Kasumi-1 (cell line): ENCODE results near the gene GJD4.
A peak's percentile ranks its signal among the peaks of the same experiment; 100 is the strongest.

Experiments
- DNase-seq, 2 experiments: peaks; one replicate each; lab custom pipeline; 2025; lab: John Stamatoyannopoulos, UW

Gene GJD4

DNA sequence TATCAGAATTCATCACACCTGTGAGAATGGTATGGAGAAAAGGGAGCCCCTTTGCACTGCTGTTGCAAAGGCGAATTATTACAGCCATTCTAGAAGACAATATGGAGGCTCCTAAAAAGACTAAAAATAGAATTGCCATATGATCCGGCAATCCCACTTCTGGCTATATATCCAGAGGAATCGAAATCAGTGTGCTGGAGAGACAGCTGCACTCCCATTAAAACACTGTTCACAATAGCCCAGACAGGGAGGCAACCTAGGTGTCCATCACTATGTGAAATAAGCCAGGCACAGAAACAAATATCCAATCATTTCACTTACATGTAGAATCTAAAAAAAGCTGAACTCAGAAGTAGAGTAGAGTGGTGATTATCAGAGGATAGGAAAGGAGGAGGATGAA lies 26.0 kb upstream of the GJD4 start:
- DNase-seq: no peak

DNA sequence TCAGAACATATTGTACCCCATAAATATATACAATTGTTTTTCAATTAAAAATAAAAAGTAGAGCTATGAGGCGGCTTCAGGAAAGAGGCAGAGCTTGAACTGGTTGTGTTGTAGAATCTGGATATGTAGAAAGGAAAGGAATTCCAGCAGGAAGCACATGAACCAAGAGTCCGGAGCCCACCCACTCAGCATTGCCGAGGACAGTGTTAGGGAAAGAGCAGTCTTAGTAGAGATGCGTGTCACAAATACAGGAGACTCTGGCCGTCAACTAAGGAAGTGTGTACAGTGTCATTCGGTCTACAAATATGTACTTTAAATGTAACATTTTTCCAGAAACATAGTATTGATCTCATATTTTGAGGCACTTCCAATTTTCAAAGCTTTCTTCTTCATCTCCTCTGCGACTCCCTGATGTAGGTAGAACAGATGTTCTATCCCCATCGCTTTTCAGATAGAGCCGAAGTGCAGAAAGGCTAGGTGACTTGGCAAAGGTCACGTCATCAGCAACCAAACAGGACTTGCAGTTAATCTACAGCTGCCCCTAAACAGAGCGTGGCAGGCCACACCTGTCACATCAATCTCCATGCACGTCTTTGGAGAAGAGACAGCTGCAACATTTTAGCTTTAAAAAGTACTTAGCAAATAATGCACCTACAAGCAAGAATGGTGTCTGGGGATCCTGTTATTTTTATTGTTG lies 25.3 kb upstream of the GJD4 start:
- no peak for DNase-seq

DNA sequence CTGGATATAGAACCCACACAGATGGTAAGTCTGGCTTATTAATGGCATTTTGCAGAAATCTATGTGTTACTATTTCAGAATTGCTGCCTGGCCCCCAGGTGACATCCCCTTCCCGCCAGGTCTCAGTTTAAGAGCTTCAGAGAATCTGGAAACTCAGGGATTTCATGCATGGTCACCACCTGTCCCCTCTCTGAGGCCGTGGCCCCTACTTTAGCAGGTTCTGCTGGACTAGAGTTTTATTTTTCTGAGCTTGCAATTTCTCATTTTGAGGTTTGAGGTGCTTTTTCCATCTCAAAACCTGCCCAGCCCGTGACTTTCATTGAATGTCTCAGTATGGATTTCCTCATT lies 24.7 kb upstream of the GJD4 start:
- DNase-seq: no peak

DNA sequence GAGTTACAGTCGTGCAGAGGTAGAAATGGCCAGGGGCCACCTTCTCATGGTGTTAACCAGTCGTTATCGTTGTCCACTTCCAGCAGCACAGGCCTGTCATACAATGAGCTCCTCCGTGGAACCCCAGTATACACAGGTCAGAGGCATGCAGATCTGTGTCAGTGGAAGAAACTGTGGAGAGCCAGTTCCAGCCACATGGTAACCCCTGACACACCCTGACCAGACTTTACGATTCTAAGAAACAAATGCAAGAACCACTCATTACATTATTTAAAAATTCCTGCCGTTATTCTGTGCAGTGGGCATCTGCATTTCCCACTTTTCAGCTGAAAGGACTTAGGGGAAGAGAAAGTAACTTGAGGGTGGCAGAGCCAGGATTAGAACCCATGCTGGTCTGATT lies 23.5 kb upstream of the GJD4 start:
- DNase-seq: no peak

DNA sequence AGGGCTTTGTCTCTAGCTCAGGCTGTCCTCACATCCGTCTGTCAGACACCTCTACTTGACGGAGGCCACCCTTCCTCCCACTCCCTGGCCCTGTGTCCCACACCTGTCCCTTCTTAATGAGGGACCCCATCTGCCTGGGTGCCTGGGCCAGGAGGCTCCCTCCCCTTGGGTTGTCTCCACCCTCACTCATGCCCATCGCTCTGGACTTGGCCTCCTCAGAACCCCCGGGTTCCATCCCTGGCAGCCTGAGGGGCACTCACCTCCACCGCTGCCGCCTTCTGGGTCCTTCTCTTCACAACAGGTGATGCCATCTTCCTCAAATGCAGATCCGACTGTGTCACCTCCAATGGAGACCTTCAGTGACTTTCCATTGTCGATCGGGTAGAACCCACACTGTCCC lies 20.2 kb upstream of the GJD4 start:
- no peak for DNase-seq

DNA sequence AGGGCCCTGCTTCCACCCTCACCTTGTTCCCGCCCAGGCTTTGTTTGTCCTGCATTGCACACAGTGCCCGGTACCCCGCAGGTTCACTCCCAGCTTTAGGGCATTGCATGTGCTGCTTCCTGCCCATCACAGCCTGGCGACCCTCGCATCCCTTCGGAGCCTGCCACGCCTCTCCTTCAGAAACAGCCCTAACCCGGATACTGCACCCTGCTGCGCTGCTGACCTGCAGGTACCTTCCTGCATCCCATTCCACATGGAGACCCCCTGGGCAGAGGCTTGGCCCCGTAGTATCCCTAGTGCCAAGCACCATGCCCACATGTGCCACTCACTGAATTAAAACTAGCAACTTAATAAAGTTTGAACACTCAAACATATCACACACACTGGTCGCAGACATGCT lies 19.8 kb upstream of the GJD4 start:
- no peak for DNase-seq

DNA sequence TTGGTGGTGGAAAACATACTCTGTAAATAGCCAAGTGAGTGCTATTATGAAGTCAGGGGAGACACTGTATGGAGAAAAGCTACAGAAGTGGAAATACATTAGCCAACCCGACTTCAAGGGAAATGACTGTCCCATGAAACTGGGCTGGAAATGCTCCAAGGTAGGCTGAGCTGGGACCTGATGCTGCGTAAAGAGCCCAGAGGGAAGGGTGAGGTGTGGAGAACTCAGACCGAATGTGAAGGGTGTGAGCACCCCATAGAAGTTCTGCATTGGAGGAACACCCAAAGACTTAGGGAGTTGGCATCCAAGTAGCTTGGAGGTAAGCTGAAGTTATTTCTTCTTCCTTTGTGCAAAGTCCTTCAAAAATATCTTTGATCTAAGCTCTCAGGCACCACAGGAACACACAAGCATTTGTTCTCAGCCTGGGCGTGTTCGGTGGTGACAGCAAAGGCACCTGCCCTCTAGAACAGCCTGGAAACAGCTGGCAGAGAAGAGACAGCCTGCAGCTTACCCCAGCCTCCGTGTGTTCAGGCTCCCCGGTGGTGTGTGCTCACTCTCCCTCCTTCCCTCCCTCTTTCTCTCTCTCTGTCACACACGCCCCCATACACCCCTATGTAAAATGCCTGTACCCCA lies 19.1 kb upstream of the GJD4 start:
- no peak for DNase-seq

DNA sequence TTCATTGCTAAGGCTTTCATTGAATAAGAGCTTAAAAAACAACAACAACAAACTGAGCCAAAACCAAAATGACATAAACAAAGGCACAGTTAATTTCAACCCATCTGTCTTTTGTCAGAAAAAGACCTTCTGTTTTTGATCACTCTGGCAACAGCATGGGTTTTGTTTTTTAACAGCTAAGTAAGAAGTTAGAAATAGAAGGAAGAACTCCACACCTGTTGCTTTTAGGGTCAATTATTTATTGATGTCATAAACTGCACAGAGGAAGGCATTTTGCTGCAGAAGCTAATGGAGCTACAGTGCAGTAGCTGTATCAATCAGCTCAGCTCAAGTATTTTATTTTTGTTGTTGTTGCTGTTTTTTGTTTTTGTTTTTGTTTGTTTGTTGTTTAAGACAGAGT lies 16.3 kb upstream of the GJD4 start:
- no peak for DNase-seq

DNA sequence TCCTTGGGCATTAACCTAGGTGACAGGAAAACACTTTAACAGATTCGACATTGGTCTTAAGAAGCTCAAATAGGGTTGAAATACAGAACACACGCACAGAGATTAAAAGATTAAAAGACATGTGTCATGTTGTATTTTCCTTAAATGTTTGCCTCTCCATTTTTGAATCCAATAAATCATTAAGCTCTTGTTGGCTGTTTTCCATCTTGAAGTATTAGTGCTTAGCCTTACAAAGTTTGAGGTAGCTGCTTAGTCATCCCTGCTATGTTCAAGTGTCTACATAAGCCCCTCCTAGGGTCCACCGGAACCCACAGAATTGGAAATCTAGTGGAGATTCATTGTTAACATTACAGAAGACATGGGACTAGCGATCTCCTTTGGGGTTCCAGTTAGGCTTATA lies 12.7 kb upstream of the GJD4 start:
- DNase-seq: no peak

DNA sequence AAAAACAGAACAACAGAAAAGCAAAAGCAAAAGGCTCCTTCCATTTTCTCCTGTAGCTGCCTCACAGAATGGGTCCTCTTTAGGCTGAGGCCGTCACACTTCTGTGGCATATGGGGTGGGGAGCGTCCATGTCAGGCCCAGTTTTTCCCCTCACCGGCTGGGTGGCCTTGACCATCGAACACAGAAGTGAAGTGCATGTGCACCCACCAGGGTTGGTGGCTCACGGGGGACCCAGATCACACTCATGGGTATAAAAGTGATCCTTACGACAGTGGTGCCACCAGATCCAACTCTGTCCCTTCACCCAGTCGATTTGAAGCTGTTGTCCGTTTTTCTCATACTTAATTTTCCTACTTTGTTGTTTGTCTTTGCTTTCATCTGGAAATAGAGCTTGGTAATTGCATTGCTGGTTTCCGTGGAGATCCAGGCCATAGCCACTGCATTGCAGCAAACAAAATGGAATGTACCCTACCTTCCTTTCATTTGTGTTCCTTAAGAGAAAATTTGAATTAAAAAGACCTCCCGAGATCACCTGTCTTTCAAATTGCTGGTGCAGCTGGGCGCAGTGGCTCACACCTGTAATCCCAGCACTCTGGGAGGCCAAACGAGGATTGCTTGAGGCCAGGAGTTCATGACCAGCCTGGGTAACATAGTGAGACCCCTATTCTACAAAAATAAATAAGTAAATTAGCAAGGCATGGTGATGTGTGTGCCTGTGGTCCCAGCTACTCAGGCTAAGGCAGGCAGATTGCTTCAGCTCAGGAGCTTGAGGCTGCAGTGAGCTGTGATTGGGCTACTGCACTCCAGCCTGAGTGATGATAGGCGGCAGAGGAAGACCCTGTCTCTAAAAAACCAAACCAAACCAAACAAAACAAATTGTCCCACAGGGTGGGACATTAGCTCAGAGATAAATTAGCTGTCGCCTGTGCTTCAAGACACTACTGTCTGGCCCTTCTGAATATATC lies 10.7 kb upstream of the GJD4 start:
- DNase-seq: no peak

DNA sequence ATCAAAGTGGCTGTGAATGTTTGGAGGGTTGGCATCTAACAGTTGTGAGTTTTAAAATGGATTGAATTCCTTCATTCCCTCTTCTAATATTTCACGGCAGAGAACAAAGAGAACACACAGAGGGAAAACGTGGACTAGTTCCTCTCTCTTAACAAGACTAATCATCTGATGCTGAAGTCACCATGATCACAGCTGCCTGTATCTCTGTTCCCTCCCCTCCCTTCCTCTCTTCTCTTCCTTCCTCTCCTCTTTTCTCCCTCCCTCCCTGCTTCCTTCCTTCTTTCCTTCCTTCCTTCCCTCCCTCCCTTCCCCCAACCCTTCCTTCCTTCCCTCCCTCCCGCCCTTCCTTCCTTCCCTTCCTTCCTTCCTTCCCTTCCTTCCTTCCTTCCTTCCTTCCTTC lies 10.0 kb upstream of the GJD4 start:
- no peak for DNase-seq

DNA sequence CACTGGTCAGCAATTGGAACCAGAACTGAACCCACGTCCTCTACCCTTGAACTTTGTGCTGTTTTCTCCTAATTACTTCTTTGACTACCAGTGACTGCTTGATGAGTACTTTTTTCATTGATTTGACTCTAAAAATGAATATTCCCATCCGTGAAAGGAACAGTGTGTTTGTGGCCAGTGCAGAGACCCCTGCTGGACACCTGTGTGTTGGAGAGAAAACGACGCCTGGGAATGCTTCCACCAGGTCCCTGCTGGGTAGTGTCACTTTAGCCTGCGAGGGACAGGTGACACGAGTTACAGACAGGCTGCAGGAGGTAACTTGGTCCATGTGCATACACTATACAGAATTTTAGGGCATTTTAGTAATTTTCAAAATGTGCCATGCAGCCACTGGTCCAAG lies 6.8 kb upstream of the GJD4 start:
- no peak for DNase-seq

DNA sequence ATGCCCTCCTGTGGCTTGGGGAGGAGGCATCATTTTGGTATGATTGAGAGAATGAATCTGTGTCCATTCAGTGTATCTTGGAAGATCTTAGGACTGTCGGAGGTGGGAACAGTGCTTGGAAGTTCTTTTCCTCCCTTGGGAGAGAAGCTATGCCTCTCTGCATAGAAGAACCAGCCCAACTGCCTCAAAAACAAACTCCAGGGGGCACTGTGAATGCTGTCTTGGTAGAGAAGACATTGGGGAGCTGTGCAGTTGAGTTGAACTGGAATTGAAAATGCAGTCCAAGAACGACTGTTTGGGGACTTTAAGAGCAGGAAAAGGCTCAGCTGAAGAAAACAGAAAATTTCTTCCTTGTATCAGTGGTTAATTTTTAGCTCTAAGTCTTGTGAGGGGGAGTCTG lies 4.9 kb upstream of the GJD4 start:
- DNase-seq: peak in 1 of 2 experiments; percentile 8

DNA sequence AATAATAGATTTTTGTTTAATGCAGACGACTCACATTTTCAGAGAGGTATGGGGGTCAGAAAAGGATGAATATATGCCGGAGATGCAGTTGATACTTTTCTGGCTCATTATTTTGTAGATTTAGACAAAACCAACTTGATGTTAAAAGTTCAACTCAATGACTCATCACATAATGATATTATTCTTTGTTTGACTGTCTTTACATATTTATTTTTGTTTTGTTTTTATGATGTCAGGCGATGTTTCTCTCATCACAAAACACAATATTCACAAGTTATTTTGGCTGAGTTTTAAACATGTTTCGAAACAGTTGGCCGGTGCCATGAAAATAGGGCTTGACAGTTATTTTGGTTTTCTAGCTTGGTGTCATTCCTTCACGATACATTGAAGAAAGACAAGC lies 1.3 kb downstream of the GJD4 start:
- DNase-seq: no peak

DNA sequence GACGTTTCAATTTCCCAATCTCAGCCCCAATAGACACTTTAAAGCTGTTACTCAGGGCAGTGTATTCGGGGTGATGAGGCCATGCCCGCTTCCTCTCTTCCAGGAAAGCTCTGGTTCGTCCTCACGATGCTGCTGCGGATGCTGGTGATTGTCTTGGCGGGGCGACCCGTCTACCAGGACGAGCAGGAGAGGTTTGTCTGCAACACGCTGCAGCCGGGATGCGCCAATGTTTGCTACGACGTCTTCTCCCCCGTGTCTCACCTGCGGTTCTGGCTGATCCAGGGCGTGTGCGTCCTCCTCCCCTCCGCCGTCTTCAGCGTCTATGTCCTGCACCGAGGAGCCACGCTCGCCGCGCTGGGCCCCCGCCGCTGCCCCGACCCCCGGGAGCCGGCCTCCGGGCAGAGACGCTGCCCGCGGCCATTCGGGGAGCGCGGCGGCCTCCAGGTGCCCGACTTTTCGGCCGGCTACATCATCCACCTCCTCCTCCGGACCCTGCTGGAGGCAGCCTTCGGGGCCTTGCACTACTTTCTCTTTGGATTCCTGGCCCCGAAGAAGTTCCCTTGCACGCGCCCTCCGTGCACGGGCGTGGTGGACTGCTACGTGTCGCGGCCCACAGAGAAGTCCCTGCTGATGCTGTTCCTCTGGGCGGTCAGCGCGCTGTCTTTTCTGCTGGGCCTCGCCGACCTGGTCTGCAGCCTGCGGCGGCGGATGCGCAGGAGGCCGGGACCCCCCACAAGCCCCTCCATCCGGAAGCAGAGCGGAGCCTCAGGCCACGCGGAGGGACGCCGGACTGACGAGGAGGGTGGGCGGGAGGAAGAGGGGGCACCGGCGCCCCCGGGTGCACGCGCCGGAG lies 2.6 kb downstream of the GJD4 start:
- DNase-seq: no peak

DNA sequence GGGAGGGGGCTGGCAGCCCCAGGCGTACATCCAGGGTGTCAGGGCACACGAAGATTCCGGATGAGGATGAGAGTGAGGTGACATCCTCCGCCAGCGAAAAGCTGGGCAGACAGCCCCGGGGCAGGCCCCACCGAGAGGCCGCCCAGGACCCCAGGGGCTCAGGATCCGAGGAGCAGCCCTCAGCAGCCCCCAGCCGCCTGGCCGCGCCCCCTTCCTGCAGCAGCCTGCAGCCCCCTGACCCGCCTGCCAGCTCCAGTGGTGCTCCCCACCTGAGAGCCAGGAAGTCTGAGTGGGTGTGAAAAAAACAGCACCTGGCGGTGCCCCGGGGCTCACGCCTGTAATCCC lies 3.2 kb downstream of the GJD4 start:
- DNase-seq: no peak

DNA sequence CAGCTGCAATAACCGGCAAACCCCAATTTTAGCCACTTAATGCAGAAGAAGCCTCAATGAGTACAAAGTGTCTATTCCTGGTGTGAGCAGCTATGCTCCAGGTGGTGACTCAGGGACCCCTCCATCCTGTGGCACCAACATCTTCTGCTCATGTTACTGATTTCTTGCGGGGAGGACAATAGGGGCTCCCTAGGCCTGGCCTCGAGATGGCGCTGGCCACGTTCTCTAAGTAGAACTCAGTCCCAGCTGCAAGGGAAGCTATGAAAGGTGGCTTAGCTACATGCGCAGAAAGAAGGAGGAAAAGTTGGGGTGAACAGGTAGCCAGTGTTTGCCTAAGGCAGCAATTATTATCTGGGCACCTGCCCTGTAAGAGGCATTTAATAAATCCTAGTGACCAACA lies 6.6 kb downstream of the GJD4 start:
- no peak for DNase-seq

DNA sequence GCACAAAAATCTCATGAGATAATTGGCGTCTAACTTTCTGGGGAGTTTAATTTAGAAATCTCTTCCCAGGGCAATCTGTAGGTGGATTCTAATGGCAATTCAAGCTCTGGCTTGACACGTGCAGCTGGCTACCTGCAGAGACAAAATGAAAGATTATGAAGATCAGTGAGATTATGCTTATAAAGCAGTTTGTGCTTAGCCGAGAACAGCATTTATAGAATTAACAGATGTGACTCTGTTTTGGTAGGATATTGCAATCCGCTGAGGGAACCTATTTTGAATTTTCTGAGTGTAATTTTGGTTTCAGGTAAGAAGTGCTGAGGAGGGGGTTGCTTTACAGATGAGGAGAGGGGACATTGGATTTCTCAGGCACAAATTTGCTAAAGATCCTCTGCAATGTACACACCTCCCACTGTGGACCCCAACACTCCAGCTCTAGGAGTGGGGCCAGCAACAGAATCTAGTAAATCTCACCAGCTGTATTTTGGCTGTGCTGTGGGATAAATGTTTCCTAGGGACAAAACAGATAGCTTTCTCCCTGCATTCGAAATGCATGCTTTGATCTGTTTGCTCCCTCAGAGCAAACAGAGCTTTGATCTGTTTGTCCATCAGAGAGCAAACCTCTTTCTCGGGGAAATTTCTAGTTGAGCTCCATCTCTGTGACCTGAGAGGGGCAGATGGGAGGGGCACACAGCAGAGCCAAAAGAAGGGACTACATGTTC lies 7.4 kb downstream of the GJD4 start:
- no peak for DNase-seq

DNA sequence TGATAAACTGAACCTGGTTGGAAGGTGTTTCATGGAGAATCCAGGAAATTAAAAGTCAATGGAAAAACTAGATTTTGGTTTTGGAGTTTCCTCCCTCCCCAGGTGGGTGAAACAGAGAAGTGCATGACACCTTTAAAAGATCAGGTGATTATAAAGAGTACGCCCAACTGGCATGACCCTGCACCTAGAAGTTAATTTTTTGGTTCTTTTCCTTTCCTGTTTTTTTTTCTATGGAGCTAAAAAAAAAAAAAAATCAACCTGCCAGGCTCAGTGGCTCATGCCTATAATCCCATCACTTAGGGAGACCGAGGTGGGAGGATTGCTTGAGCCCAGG lies 7.9 kb downstream of the GJD4 start:
- no peak for DNase-seq

DNA sequence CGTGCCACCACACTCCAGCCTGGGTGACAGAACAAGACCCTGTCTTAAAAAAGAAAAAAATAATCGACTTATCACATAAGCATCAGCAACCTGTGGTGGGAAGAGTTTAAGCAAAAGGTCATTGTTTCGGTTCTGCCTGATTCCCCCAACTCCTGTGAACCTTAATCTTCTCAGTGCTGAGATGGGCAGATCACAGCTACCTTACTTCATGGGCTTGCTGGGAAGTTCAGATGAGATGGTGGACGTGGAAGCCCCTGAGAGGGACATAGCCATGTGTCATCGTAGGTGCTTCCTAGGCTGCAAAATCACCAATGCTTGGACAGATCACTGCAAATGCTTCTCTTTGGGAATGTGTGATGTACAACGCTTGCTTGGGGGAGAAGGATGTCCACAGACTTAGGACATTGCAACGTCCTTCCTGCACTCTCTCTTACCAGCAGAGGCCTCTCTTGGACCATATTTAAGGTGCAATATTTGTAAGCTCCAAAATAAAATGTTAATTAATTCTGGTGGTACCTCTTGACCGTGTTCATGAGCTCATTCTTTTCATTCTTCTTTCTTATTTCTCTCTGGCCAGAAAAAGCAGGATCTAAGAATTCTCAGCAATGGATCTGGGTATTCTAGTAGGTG lies 8.6 kb downstream of the GJD4 start:
- peak in 1 of 2 experiments; percentile 18 for DNase-seq

DNA sequence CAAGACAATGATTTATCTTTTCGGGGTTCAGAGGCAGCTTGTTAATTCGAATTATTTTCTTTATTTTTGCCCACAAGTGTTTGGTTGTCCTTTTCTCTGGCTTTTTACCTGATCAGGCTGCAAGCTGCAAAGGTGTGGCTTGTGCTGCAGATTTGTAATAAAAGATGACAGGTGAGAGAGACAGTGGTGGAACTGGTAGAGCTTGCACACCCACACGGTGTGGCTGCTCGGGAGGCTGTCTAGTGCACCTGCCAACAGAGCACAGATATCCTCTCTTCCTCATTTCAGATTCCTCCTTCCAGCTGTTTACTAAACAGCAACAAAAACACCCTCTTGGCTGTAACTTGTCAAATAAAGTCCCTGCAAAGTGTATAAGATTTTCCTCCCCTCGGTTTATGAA lies 9.2 kb downstream of the GJD4 start:
- no peak for DNase-seq
